NCI-H187 treated with DMSO at 0.1 percent for 48 hours (cell line): ENCODE results near the gene EIF5A.

Experiments used
- DNase-seq: peaks from one replicate; lab custom pipeline; 2025; lab: John Stamatoyannopoulos, UW

Gene EIF5A

DNA sequence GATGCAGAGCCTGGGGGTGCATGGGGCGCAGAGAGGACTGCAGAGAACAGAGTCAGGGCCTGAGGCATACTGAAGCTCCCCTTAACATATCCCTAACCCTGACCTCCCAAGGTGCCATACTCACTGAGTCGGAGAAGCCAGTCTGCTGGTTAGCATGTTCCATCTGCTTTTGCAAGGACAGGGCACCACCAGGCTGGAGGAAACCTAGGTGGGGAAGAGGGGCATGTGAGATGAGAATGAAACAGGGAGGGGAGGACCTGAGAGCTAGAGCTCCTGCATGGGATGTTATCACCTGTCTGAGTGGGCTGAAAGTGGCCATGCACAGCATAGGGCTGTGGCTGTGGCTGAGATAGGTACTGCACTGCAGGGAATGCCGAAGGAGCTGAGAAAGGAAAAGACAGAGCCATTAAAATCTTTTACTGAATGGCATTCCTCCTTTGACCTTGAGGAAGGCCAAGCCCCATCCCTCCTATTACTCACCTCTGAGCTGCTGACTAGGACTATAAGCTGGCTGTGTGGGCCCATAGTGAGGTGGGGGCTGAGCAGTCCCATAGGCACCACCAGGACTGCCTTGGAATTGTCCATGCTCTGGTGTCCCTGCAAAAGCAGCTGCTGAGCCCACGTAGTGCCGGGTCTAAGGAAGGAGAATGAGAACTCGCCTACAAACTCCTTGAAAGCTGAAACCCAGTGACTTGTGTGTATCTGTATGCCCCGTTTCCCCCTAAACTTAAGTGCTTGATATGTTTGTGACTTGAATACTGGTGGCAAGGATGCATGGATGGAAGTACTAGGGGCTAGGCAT, 5.9 kb downstream of the EIF5A start:
- DNase-seq: no peak

DNA sequence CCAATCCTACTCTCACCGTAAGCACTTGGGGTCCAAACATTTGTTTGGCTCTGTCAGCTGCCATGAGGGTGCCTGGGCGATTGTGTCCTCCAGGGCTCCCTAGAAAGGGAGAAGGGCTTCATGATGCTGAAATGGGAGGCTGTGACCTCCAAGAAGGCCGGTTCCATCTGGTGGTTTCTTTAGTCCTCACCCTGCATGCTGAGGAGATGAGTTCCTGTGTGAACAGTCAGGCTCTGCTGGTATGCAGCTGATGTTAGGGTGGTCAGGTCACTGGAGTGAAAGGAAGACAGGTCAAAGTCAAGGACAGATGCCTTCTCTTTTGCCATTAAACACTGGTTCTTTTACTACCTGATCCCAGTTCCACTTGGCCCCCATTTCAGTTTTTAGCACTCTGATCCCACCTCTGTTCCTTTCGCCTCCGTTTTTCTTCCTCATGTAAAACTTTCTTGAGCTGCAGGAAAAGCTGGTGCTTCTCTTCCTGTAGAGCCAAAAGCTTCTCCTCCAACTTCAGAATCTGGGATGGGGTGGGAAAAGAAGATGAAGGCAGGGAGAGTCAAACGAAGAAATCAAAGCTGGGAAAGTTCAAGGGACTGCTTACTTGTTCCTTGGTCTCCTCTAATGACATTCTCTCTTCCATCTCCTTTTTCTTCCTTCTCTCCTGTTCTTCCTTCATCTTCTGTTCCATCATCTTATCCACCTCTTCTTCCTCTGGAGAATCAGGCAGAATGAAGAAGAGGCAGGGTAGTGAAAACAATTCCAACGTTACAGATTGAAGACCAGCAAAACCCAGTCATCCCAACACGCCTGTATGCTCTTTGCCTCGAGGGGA, 6.7 kb downstream of the EIF5A start:
- no peak for DNase-seq

DNA sequence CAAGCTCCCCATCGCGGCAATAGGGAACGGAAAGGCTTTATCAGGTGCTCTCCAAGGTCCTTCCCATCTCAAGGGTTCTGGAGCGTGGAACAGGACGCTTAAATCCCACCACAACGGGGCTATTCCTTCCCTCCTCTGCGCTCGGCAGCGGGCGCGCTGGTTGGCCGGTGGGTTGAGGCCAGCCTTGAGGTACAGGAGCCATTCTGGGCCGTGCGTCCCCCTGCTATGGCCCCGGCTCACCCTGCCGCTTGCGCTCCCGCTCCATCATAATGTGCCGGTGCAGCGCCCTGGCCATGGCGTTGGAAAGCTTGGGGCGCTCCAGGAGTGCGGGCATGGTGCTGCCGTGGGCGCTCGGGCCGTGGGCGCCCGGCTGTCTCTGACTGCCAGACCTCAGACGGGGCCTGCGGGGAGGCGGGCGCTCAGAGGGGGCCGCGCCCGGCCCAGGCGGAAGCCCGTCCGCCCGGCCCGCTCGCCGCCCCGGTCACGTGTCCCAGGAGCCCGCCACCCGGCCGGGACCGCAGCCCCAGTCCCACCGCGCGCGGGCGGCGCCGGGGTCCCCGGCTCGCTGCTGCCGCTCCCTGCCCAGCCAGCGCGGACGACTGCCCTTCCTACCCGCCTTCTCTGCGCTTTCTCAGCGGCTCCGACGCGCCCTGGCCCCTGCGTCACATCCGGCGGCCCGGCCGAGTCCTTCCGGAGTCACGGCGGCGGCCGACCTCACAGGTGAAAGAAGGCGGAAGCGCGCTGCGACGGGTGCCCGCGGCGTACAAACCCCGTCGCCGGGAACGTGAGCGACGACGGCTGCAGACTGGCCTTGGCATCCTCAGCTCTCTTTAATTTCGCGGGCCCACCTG, 7.5 kb downstream of the EIF5A start, which contains the start of gene GPS2:
GPS2 (minus strand) TSS at position 642 of the 851 bp plus-strand sequence; CDS start at position 334, 308 bp downstream.
- DNase-seq: no peak

DNA sequence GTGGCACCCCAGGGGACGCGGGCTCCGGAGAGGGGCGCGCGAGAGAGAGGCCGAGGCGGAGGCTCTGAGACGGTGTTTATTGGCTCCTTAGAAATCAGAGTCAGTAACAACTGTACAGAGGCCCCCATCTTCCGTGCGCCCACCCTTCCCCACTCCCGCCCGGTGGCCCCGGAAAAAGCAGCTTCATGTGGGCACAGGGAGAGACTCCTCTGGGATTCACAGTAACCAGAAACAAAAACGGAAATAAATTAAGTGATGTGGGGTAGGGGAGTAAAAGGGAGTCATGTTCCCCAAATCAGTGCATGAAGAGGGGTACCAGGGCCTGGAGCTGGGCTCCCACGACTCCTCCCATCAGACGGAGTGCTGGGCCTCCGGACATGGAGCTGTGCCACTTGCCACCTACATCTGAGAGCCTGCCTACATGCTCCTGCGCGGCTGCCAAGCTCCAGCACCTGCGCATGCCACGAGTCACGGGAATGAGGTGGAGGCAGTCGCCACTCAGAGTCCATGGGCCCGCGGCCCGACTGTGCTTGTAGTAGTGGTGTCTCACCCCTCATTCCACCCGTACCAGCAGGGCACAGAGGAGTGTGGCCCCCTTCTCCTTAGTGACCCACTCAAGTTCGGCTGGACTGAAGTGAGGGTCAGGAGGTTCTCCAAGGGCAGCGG, 8.3 kb downstream of the EIF5A start:
- no peak for DNase-seq

DNA sequence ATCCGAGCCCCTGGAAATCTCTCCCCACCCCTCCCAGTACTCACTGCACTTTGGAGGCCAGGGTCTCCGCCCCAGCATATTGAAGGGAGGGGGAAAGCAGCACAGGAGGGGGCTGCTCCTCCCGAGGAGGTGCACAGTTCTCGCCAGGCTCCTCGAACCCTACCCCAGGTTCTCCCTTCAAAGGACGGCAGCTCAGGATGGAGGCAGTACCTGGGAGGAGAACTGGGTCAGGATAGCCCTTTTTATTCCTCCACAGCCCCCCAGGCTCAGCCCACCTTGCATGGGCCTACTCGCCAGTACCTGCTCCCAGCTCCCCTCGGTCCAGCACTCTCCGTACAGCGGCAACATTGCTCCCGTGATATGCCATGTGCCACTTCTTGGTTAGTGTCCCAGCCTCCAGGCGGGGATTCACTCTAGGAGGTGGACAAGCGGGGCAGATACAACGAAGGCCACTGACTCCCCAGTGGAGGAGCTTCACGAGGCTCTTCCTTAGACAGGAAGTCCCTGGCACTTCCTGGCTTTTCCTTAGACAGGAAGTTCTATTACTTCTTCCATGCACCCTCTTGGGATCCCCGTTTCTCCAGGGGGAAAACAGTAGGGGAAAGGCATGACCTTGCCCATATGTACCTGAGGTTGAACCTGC, 9.9 kb downstream of the EIF5A start:
- DNase-seq: no peak

DNA sequence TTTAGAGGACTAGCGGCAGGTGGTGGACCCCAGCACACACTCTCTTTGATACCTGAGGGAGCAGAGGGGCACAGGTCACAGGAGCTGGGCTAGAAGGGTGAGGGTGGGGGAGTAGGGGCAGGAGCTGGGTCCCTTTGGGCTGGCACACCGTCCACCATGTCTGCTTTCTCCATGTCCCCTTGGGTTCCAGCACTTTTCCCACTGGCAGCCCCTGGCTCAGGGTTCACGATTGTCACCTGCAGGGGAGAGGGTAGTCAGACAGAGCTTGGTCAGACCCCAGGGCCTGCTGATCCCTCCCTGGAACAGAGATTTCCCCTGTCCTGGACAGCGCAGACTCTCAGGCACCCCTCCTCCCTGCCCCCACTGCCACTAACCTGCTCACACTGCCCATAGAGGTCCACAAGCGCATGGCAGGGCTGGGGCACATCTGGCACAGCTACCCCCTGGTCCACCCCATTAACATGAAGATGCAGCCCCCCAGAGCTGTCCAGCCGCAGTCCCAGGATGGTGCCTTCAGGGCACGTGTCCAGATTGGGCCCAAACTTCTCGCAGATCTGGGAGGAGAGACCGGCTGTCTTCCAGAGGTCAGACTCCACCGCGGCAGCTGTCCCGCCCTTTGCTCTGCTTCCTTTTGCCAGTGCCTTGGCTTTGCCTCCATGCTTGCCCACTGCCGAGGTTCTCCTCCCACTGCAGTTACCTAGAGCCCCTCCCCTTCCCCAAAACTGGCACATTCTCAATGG, 10.9 kb downstream of the EIF5A start:
- DNase-seq: no peak

DNA sequence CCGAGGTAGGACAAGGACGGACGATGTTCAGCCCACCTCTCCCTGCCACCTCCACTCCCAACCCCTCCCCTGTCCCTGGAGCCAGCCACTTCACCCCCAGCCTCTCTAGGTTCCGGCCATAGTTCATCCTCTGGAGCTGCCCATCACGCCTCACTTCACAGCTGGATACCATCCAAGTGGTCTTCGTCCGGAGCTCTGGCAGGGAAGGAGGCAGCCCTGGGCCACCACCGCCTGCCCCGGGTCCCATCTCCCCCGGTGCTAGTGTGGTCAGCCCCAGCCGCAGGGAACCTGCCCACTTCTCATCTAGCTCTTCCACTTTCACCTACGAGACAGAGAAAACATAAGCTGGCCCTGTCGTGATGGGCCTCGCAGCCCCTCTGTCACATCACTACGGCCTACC, 14.0 kb downstream of the EIF5A start:
- DNase-seq: no peak

DNA sequence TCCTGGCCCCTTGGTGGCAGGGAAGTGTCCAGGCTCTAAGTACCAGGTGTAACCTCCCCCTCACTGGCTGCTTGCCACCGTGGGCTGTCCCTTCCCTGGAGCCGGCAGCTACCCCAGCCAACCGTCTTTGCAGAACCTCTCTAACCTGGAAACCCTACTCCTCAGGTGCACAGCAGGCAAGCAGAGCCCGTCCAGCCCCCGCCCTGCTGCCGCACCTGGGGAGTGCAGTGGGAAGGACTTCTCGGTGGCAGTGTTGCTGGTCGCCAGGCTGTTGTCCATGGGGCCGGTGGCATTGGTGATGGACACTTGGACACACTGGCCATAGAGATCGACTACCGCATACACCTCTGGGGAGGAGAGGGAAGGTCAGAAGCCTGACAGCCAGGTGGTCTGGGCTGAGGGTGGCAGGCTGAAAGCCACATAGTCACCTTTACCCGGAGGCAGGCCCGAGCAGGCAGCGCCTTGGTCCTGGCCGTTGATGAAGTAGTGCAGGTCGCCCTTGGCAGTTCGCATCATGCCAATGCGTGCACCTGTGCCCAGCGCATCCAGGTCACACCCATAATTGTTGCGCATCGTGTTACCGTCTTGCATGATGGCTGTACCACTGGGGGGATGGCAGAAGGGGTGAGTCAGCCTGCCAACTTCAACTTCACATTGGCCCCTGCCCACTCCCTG, 15.2 kb downstream of the EIF5A start:
- DNase-seq: no peak

DNA sequence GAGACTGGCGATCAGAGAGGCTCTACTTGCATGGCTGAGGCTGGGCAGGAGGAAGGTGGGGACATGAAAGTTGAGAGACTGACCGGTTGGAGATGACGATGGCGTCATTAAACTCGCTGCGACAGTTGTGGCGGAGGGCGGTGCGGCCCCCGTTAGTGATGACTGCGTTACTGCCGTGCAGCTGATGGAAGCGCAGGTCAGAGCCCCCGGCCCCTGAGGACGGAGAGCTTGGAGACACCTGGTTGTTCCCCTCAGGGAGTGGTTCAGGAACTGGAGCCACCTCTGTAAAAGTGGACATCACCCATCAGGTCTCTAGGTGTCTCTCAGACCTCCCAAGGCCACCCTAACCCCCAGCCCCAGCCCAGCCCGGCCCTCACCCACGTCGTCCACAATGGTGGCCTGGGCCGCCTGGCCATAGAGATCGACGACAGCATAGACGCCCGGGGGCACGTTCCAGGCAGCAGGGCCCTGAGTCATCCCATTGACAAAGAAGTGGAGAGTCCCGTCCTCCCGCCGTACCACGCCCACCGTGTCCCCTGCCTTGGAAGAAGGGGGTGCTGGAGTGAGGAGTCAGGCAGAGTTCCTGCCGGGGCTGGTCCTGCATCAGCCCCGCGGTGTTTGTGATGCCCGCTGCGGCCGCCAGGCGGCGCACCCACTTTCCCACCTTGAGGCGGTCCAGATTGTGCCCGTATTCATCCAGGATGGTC, 16.5 kb downstream of the EIF5A start:
- DNase-seq: no peak

DNA sequence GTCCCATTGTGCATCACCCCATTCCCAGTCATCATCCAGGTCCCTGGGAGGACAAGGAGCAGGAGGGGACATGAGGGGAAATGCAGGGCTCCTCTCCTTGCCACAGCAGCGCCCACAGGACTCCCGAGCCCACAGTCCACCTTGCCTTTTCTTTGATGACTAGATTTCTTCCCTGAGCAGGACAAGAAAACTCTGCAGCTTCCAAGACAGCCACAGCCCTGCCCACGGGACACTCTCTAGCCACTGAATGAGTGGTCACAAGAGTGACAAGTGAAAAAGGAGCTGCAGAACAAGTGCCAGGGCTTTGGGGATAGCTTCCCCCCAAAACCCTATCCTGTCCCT, 17.0 kb downstream of the EIF5A start:
- no peak for DNase-seq

DNA sequence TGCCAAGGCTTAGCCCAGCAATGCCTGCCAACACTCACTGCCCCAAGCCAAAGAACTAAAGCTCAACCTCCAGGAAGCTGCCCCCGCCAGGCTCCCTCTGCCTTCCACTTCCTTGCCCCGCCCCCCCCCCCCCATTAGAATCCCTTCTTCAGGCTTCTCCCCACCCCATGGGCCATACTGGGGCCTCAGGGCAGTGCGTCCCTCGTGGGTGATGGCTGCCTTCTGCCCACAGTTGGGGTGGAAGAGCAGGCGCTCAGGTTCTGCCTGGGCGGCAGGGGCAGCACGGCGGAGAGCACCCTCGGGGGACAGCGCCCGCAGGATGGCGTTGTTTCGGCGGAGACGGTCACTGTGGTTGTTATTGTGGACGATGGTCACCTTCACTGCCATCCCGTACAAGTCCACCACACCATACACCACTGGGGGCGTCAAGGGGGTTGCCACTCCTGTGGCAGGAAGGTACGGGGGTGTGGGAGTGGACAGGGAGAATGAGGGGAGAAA, 17.7 kb downstream of the EIF5A start:
- no peak for DNase-seq

DNA sequence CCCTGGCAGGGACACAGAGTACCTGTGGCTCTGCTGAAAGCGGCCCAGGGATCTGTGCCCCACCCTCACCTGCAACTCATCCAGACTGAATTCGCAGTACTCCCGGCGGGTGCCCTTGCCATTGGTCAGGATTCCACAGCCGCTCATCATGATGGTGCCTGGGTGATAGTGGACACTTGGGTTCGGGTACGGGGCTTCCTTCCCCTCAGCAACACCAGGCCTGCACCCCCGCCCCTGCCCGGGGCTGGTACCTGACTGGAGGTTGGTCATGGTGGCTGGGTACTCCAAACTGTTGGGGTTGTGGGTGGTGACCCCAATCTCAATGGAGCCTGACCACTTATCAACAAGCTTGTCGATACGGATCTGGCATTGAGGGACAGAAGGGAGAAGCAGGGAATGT, 18.8 kb downstream of the EIF5A start:
- no peak for DNase-seq

DNA sequence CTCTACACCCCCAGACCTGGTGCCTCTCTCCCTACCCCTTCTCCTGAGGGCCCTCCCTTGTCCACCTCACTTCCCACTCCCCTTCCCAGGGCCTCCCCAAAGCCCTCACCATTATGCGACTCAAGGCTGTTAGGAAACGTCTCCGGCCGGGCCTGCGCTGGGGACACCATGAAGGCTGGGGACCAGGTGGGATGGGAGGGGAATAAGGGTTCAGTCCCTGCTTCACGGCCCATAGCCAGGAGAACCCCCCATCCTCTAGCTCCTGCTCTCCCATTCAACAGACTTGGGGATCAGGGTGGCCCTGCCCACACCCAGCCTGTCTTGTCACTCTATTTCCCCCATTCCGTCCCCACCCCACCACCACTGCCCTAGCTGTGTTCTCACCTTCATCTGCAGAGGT, 19.6 kb downstream of the EIF5A start:
- DNase-seq: no peak

DNA sequence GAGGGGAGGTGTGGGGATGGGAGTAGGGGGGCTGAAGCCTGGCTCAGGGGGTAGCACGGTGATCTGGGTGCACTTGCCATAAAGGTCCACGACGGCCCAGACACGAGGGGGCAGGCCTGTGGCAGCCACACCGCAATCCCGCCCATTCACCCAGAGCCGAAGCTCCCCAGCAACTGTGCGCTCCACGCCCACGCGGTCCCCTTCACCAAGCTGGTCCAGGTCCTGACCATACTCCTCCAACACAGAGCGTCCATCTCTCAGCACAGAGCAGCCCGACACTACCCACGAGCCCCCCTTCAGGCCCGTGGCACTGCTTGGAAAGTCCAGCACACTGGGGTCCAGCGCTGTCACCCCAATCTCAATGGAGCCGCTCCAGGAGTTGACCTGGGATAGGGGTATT, 20.1 kb downstream of the EIF5A start:
- DNase-seq: no peak

DNA sequence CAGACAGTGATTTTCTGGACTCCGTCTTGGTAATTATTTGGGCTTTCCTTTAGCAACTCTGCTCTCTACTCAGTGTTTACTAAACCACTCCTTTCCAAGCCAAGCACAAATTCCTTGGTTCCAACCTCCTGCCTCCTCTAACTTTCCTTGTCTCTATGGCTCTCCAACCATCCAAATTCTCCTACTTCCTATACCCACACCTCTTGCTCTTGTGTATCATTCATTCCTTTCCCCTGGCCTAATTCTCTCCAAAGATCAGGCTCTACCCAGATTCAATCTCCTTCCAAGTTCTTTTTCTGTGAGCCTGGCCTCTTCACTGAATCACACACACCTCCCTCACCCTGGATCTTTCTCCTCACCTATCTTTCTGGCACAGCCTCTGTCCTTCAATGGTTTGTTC, 20.6 kb downstream of the EIF5A start:
- DNase-seq: no peak

DNA sequence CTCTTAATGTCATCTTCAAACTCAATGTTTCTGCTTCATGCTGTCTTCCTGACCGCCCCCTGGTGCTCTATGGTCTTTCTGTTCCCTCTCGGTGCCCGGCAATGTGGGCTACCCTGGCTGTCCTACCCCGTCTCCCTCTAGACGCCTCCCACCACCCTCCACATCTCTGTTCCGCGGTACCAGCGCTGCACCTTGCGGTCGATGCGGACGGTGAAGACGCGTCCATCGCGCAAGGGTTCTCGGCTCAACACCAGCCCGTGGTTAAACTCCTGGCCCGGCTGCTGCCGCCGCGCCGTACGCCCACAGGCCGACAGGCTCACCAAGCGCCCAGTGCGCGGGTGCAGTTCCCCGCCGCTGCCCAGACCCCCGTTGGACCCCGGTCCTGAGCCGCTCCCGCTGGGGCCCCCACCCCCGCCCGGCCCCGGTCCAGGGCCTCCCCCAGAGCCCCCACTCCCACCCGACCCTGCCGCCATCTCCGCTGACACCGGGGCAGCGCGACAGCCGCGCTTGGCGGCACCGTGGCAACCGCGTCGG, 21.5 kb downstream of the EIF5A start, which contains the start of gene NEURL4:
NEURL4 (minus strand) TSS at position 496 of the 534 bp plus-strand sequence; CDS start at position 473, 23 bp downstream.
- no peak for DNase-seq

DNA sequence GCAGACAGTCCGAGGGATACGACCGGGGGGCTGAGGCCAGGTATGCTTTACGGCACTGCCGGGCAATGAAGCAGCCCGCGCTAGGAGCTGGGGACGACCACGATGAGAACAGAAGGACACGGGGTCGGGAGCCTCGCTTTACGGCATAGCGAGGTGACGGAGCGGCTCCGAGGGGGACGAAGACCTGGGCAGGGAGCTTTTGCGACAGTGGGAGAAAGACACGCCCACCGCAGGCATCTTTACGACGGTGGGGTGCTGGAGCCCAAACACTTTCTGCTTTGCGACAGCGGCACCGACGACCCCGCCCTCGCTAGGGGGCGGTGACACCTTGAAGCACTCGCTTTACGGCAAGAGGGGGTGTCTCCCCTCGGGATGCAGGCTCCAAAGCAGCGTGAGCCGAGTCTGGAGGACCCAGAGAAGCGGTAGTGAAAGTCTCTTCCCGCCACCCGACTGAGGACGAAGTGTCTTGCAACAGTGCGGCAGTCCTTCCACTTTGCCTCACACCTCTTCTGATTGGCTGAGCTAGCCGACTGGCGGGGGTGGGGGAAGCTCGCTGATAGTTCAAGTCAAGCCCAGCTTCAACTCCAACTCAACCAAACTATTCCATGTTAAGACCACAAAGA, 22.1 kb downstream of the EIF5A start:
- DNase-seq: peak; percentile 74

DNA sequence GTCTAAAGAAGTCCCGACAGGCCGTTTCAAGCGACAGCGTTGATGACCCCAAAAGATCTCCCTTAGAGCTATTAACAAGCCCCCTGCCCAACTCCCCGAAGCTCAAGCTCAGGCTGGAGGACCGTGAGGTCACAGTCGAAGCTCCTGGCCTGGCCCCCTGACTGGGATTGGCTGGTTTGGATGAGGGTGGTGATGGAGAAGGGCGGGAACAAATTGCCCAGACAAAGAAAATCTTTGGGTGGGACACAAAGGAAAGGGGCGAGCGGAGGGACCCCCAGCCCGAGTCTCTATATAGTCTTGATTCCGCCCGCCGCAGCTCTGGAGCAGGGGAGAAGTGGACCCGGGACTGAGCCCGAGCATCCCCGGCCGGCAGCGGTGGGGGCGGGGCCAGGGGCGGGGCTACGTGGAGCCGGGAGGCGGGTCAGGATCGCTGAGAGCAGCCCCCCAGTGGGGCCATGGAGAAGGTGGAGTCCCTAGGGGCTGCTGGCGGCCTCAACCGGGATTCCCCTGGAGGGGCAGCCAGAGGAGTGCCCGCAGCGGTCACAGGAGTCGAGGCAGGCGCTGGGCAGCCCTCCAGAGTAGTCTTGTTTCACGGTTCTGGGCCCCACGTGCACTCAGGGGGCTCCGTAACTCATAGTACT, 22.7 kb downstream of the EIF5A start:
- DNase-seq: no peak
